Stomach (tissue), 4 donors: ENCODE results near the gene NEK6.

Source experiments
- EP300 ChIP-seq: sonication (generic); formaldehyde crosslinking; IDR thresholded peaks from one replicate; pipeline ENCODE4 v1.6.1; 2017; ENCODE audit warnings: antibody characterized with exemption
- POLR2AphosphoS5 ChIP-seq, 3 donors: sonication (generic); formaldehyde crosslinking; IDR thresholded peaks; one replicate each; pipeline ENCODE4 v1.6.1; 2016; ENCODE audit warnings: antibody characterized with exemption in 3 of 3
- TF ChIP-seq, protein P1 (sequence below), 7 experiments: fragments of 450-650 bp in 4 of 7; fragments of 200-600 bp in 3 of 7; sonication (generic) in 3 of 7; IDR thresholded peaks; one replicate each; pipeline ENCODE4 v1.5.1; 2016 to 2019; ENCODE audit warnings: antibody characterized with exemption in 7 of 7, control low read depth in 2 of 7, mild to moderate bottlenecking in 1 of 7

DNA sequence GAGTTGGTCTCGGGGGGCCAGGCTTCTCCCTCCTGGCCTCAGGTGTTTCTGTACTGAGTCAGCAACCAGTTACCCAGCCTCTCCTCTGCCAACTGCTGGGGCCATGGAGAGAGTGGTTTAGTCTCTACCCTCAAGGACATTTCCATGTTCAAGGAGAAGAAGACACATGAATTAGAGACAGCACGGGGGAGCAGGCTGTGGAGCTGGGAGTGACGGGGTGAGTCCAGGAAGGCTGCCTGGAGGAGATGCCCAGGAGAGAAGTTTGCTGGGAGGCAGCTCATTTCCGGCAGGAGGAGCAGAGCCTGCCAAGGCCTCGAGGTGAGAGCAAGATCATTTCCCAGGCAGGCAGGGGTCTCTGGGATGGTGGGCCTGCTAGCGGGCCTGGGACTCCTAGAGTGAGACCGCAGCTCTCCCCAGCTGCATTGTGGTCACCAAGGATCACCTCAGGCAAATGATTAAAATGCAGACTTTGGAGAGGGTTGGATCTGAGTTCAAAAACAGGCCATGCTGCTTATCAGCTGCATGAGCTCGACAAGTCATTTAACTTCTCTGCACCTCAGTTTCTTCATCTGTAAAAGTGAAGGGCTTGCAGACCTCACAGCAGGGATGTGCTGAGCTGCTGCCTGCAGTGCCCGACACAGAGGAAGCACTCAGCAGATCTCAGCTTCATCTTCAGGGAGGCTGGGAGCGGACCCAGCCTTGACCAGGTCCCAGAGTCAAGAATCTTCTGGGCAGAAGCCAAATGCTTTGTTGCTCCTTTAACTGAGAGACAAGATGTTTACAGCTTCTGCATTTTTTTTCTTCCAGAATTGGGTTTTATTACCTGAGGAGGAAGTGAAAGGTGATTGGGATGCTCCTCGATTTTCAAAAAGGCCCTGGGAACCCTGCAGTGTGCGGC lies 35.2 kb downstream of the NEK6 start:
- TF ChIP-seq, protein P1, sequence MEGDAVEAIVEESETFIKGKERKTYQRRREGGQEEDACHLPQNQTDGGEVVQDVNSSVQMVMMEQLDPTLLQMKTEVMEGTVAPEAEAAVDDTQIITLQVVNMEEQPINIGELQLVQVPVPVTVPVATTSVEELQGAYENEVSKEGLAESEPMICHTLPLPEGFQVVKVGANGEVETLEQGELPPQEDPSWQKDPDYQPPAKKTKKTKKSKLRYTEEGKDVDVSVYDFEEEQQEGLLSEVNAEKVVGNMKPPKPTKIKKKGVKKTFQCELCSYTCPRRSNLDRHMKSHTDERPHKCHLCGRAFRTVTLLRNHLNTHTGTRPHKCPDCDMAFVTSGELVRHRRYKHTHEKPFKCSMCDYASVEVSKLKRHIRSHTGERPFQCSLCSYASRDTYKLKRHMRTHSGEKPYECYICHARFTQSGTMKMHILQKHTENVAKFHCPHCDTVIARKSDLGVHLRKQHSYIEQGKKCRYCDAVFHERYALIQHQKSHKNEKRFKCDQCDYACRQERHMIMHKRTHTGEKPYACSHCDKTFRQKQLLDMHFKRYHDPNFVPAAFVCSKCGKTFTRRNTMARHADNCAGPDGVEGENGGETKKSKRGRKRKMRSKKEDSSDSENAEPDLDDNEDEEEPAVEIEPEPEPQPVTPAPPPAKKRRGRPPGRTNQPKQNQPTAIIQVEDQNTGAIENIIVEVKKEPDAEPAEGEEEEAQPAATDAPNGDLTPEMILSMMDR (IDR thresholded peaks at IDR 0.05), result no peak
- TF ChIP-seq EP300 (no peak), POLR2AphosphoS5 (IDR thresholded peaks at IDR 0.05) (no peak)
